ENCODE measurements around the gene CAPN12.
"Not testable (repeated sequence)": the region's sequence is repeated elsewhere in the genome, so short reads cannot be mapped to it uniquely, and the experiment has no call there.

The CAPN12 gene

DNA sequence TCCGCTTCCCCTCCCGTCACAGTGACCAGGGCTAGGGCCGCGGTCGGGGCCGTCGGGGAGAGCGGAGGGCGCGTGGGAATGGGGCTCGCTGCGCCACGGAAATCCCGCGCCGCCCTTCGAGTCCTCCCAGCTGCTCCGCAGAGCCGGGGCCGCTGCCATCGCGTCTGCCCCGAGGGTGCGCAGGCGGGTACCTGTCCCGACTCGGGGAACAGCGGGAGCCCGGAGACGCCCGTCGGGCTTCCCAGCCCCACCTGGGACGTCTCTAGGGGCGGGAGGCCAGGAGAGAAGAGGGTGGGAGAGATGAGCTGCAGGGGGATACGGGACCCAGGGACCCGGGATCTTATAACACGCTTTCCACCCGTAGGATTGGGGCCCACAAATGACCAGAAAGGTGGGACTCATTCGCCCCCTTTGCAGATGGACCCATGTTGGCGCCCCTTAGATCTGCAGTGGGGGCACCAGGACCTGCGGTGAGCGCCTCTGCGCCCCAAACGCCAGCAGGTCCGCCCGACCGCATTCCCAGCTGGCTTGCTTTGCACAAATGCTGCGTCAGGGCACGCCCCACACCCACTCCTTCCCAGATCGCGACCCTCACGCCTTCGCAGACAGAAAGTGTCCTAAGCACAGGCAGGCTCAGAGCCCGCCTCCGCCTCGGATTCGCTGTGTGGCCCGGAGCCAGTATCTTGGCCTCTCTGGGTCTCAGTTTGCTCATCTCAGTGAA lies 26.1 kb upstream of the CAPN12 start:
- DNase-seq = not testable (repeated sequence)

GRCh38 chr19:38769635-38770211 lies 25.4 kb upstream of the CAPN12 start:
- peak; percentile 84 for DNase-seq

DNA sequence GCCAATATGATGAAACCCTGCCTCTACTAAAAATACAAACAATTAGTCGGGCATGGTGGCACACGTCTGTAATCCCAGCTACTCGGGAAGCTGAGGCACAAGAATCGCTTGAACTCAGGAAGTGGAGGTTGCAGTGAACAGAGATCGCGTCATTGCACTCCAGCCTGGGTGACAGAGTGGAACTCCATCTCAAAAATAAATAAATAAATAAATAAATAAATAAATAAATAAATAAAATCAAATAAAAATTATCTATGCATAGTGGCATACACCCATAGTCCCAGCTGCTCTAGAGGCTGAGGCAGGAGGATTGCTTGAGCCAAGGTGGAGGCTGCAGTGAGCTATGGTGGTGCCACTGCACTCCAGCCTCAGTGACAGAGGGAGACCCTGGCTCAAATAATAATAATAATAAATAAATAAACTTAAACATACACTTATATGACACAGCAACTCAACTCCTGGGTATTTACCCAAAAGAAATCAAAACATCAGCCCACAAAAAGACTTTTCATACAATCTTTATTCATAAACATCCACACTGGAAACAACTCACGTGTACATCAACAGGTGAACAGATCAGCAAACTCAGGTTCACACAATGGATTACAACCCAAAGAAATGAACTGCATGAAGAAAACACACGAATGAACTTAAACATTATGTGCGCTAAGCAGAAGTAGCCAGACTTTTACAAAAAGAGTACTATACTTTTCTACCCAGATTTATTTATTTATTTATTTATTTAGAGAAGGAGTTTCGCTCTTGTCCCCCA lies 22.2 kb upstream of the CAPN12 start:
- DNase-seq = no peak

DNA sequence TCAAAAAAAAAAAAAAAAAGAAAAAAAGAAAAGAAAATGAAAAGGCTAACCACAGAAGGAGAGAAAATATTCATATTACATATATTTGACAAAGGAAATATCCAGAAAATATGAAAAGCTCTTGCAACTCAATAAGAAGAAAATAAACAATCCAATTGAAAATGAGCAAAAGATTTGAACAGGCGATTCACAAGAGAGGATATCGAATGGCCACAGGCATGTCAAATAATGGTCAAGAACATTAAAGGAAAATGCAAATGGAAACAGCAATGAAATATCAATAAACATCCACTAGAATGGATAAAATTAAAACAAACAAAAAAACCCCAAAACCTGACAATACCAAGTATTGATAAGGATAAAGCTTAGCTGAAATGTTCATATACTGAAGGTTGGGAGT lies 20.9 kb upstream of the CAPN12 start:
- DNase-seq = no peak

DNA sequence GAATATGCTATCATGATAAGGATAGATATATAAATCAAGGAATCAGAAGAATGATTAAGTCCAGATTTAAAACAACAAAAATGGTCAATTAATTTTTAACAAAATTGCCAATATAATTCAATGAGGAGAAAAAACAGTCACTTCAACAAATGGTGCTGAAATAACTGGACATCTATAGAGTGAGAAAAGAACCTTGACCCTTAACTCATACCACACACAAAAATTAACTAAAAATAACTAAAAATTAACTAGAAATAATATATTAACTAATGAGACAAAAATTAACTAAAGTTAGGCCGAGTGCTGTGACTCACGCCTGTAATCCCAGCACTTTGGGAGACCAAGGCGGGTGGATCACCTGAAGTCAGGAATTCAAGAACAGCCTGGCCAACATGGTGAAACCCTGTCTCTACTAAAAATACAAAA lies 19.5 kb upstream of the CAPN12 start:
- DNase-seq = no peak

- DNase-seq = not testable (repeated sequence)
These were observed 17.7 kb upstream of the CAPN12 start for GRCh38 chr19:38761884-38762389.

DNA sequence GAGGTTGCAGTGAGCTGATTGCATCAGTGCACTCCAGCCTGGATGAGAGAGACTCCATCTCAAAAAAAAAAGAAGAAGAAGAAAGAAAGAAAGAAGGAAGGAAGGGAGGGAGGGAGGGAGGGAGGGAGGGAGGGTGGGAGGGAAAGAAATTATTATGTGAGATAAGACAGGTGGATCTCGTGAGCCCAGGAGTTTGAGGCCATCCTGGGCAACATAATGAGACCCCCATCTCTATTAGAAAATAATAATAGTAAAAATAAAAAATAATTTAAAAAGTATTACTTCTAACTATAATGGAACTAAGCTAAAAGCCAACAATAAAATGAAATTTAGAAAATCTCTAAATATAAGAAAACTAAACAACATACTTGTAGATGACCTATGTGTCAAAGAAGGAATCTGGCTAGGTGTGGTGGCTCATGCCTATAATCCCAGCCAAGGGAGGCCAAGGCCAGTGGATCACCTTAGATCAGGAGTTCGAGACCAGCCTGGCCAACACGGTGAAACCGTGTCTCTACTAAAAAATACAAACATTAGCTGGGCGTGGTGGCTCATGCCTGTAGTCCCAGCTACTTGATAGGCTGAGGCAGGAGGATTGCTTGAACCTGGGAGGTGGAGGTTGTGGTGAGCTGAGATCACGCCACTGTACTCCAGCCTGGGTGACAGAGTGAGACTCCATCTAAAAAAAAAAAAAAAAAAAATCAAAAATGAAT lies 16.7 kb upstream of the CAPN12 start:
- not testable (repeated sequence) for DNase-seq

DNA sequence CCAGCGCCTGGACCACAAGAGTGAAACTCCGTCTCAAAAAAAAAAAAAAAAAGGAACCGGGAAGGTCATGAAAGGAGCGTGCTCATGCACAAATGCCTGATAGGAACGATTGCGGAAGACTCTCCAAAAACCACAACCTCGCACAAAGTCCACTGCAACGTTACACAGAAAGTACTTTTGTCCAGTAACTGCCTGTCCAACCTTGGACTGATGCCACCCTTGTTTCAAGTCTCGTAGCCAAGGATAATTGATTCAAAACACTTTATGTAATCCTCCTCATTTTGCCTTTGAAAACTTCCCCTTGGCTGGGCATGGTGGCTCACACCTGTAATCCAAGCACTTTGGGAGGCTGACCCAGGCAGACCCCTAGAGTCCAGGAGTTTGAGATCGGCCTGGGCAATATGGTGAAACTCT lies 15.3 kb upstream of the CAPN12 start:
- DNase-seq = no peak

DNA sequence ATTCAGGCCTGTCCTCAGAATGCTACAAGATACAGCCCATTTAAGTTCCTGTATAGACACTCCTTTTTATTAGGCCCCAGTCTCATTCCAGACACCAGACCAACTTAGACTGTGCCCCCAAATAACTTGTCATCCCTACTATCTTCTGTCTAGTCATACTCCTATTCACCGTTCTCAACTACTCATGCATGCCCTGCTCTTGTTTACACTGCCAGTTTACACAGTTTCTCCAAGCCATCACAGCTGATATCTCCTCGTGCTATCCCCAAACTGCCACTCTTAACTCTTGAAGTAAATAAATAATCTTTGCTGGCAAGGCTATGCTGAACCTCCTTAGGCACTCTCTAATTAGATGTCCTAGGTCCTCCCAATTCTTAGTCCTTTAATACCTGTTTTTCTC lies 9.9 kb upstream of the CAPN12 start:
- DNase-seq = not testable (repeated sequence)

DNA sequence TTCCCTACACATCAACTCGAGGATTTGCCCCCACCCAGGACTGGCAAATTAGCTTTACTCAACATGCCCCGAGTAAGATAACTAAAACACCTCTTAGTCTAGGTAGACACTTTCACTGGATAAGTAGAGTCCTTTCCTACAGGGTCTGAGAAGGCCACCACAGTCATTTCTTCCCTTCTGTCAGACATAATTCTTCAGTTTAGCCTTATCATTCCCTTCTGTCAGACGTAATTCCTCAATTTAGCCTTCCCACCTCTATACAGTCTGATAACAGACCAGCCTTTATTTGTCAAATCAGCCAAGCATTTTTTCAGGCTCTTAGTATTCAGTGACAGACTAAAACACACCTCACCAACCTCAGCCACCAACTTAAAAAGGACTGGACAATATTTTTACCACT lies 9.5 kb upstream of the CAPN12 start:
- not testable (repeated sequence) for DNase-seq

DNA sequence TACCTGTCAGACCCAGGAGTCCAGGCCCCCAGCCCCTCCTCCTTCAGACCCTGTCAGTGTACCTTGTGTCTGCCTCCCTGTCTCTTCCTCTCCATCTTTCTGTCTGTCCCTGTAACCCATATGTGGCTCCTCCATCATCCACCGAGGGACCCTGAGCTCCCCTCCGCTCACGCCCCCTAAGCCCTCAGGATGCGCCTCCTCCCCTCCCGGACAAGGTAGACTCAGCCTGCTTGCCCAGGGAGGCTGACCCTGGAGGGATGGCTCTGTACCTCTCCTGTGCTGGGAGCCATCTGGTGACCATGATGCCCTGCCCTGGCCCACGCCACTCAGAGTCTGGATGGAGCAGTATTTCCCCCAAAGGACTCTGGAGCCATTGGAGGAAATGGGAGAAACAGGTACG lies 1.0 kb upstream of the CAPN12 start:
- DNase-seq = no peak

DNA sequence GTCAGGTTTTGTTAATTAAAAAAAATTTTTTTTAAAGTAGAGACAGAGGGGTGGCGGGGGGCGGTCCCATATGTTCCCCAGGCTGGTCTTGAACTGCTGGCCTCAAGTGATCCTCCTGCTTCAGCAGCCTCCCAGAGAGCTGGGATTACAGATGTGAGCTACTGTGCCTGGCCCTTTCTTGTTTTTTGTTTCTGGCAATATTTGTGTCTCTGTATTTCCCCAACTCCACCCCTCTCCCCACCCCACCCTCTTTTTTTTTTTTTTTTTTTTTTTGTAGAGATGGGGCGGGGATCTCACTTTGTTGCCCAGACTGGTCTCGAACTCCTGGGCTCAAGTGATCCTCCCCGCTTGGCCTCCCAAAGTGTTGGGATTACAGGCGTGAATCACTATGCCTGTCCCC lies 600 bp upstream of the CAPN12 start:
- DNase-seq = no peak

- DNase-seq = no peak
These were observed 628 bp downstream of the CAPN12 start for GRCh38 chr19:38743394-38744297.

DNA sequence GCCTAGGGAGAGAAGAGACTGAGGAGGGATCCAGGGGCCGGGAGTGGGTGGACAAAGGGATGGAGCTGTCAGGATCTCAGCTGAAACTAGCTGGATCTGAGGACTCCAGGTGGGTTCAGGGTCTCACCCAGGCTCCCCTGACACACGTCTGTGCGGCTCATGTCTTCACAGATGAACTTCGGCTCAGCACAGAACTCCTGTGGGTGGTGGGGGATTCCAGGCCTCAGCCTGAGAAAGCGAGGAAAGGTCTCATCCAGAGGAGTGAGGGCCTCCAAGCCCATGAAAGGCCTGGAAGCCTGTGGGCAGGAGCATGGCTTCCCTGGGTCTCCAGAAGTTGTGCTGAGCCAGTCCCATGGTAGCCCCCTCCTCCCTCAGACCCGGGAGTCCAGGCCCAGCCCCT lies 1.4 kb downstream of the CAPN12 start:
- DNase-seq = no peak

GRCh38 chr19:38742296-38742695 lies 2.0 kb downstream of the CAPN12 start:
- DNase-seq = no peak

DNA sequence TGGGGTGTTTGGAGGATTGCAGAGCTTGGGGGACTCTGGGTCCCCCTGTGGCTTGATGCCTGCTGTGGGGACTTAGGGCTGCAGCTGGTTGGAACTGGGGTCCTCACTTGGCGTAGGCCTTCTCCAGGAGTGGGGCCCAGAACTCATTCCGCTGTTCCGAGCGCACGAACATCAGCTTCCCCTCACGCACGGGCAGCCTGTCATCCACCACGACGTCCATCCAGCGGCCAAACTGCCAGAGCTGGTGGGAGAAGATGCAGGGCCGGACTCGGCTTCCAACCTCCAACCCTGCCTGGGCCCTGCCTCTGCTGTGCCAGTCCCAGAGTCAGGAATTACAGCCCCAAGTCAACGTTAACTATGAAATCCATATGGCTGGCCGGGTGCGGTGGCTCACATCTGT lies 2.6 kb downstream of the CAPN12 start:
- no peak for DNase-seq

GRCh38 chr19:38740932-38741331 lies 3.3 kb downstream of the CAPN12 start:
- DNase-seq = no peak

GRCh38 chr19:38740257-38740592 lies 4.0 kb downstream of the CAPN12 start:
- no peak for DNase-seq

GRCh38 chr19:38739440-38740256 lies 4.6 kb downstream of the CAPN12 start:
- peak; percentile 35 for DNase-seq

GRCh38 chr19:38737921-38738737 lies 6.1 kb downstream of the CAPN12 start:
- DNase-seq = no peak

Data from stimulated activated naive CD4-positive, alpha-beta T cell treated with Interleukin-2 at 50 U/mL for 16 hours (primary cell).